SKM-1 treated with dmso at 0.1 percent for 144 hours (cell line): ENCODE results near the gene CST7.

Source experiments
- DNase-seq: peaks from one replicate; lab custom pipeline; 2025; ENCODE audit not compliant: unreplicated experiment; lab: John Stamatoyannopoulos, UW

The CST7 gene

DNA sequence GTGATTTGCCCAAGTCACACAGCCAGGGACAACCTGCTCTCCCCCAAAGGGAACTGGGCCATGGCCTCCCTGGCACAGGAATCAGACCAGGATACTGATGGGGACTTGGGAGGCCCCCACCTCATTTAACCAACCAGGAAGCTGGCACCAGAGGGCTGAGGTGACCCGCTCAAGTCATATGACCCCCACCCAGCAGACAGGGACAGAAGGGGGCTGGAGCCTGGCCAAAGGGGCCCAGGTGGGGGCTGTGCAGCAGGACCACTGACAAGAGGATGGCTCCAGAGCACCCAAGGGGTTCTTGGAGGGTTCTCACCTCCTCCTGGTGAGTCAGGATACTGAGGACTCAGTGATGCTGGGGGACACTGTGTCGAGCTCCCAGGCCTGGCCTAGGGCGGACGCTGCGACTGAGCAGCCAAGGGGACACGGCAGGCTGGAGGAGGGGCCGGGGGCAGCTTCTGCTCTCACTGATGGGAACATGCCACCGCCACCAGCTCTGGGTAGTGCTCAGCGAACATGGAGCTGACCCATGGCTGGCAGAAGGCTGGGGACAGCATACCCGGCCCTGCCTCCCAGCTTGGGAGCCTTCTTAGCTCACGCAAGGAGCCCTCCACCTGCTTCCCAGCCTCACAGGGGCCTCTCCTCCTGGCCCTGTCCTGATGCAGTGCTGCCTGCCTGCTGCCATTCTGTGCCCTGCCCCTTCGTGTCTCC, 1.2 kb downstream of the CST7 start:
- no peak for DNase-seq

GRCh38 chr20:24950836-24951525, 1.9 kb downstream of the CST7 start:
- no peak for DNase-seq

DNA sequence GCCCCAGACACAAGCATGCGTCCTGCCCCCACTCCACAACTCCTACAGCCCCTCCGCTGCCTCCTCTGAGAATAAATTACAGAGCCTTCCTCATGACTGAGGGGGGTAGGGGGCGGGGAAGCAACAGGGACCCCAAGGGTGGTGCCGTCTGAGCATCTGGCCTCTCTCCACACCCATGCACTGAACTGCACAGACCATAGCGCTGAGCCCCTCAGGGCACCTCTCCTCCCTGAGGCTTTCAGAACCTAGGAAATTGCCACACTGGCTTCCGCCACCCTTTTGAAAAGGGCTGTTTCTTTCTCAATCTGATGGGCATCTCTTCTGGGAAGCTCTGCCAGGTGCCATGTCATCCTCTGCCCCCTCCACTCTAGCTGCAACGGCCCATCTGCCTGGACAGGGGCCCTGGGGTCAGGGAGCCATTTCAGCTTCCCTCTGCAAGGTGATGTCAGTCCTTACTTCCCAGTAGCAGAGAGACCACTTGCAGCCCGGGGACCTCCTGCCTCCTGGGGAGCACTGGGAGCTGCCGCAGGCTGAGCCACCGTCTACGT, 2.5 kb downstream of the CST7 start:
- no peak for DNase-seq

GRCh38 chr20:24952376-24953208, 3.5 kb downstream of the CST7 start:
- no peak for DNase-seq

DNA sequence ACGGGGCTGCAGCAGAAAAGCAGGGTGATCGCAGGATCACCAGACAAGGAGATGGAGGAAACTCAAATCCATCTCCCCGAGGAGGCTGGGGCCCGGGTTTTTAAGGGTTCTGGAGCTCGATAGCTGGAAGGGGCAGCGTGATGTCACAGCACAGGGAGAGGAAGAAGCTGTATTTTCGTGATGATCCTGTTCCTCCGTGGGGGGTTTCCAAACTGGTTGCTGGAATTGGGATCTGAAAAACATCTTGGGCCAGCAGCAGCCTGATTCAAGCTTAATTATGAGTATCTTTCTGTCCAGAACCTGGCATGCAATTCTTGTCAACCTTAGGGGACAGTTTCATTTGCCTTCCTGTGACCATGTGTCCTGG, 4.1 kb downstream of the CST7 start:
- DNase-seq, result no peak

DNA sequence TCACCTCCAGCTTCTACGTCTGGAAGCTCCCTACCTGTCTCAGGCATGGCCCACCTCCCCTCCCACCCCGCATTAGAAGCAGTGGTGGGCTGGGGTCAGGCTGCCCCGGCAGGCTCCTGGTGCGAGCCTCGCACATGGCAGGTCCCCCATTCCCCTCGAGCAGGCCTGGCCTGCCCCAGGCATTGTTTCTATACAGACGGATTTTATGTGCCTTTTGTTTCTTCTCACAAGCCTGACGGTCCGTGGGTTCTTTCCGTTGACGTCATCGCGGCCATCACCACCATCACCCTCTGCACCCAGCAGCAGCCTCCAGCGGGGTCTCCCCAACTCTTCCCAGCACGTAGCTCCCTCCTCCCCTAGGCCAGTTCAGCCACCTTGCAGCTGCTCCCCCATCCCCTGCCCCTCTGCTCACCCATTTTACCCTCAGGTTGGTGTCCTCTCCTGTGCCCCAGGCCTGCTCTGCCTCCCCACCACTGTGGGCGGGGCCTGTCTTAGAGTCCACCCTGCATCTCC, 4.6 kb downstream of the CST7 start:
- no peak for DNase-seq

- DNase-seq, result no peak
Measured at GRCh38 chr20:24954151-24954550, 5.1 kb downstream of the CST7 start.

DNA sequence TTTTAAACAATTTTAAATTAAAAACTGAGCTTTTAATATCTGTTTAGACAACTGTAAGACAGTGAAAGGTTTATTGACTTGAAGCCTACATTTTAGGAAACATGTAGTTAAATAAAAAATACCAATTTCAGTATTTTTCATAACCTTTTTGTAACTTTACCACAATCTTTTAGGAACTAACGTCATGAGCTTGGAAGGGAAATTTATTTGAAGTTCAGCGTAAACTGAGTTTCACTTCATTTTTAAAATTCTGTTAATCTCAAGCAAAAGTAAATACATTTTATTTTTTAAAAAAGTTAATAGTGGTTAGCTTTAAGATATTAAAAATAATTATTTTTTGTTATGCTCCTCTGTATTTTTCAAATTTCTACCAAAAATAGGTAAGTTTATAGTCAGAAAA, 5.5 kb downstream of the CST7 start:
- DNase-seq, result no peak

GRCh38 chr20:24955045-24955444, 6.0 kb downstream of the CST7 start:
- no peak for DNase-seq

DNA sequence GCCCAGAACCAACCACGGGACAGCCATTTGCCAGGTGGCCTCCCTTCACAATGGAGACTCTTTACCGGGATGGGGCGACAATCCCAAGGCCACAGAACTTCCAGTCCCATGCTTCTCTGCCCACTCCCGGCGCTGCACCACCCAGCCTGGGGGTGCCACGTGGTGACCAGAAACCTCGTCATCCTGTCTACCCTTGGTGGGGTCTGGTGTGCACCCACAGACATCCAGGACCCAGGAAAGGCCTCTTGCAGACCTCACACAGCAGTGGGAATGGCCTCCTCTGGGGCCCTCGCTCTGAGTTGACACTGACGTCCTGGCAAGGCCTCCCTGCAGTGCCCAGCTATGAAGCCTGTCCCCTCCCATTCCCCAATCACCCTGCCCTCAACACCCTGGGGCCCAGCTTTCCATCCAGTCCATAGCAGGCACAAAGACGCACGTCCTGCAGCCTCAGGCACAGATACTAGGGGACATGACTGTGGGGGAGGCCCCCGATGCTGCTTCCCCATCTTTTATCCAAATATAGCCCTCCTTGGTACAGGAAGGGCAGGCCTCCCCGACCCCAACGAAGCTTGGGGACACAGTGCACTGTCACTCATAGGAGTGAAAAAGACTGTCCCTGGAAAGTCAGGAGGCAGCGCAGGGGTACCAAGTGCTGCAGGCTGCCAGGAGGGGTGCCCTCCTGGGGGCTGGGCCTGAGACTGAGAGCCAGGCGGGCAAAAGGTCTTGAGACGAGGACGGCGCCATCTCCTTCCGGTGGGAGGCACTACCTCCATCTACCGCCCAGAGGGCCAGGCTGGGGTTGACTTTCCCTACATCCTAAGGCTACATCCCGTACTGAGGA, 7.2 kb downstream of the CST7 start:
- no peak for DNase-seq

GRCh38 chr20:24957326-24958016, 8.4 kb downstream of the CST7 start:
- DNase-seq, result no peak

DNA sequence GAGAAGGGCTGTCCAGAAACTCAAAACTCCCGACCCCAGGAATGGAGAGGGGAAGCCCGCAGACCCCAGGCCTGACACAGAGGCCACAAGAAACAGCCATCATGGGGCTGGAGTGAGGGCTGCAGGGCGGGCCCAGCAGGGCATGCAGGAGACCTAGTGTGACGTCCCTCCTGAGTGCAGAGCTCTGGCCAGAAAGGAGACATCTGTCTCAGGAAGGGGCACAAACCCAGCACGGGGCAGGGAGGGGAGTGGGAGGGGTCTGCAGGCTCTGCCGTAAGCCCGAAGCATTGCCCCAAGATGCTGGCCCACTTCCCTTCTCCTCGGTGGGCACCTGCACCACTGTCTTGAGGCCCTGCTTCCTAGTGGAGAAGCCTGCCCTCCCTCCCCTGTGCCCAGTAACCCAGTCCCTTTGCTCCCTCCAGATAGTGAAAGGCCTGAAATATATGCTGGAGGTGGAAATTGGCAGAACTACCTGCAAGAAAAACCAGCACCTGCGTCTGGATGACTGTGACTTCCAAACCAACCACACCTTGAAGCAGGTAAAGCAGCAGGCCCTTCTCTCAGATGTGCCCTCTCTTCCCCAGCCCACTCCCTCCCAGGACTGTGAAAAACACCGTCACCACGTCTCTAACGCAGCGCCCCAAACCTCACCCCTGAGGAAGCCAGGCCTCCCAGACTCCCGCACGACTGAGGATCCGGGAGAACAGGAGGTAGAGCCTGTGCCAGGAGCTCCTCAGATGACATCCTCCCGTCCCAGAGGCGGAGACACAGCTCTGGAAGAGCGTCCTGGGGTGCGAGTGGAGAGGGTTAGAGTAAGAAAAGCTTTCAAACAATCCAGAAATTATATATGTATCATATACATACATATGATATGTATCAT, 9.7 kb downstream of the CST7 start:
- no peak for DNase-seq

DNA sequence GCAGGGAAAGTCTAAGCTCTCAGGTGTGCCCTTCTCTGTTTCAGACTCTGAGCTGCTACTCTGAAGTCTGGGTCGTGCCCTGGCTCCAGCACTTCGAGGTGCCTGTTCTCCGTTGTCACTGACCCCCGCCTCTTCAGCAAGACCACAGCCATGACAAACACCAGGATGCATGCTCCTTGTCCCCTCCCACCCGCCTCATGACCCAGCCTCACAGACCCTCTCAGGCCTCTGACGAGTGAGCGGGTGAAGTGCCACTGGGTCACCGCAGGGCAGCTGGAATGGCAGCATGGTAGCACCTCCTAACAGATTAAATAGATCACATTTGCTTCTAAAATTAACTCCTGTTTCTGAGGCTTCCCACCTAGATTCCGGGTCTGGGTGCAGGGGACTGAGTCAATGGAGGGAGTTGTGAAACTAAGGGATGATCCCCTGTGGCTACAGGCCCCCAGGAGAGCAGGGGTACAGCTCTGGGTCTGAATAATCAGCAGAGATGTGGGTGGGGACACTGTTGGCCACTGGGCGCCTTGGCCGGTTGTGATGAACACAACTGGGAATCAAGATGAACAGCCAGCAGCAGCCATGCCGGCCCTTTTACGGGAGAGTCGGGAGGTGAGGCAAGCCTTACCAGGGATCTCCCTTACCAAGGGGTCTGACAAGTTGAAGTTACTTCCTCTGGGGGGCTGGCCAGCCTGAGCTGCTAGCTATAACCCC, 10.7 kb downstream of the CST7 start:
- DNase-seq, result no peak

- DNase-seq, result no peak
Measured at GRCh38 chr20:24960302-24960801, 11.3 kb downstream of the CST7 start.

DNA sequence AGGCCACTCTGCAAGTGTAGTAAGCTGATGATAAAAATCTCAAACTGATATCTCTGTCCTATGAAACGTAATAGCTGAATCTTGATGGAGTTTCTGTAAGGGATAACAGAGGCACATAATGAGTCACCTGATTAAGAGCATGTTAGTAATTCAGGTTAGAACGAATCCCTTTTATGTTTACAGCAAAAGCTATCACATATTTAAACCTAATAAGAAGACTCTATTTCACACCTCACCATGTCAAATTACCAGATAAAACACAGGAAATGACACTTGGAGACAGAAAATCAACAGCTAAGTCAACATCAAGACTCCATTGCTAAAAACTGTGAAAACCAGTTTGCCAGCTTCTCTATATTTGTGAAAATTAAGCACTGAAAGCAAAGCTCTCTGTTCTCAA, 11.8 kb downstream of the CST7 start:
- no peak for DNase-seq

DNA sequence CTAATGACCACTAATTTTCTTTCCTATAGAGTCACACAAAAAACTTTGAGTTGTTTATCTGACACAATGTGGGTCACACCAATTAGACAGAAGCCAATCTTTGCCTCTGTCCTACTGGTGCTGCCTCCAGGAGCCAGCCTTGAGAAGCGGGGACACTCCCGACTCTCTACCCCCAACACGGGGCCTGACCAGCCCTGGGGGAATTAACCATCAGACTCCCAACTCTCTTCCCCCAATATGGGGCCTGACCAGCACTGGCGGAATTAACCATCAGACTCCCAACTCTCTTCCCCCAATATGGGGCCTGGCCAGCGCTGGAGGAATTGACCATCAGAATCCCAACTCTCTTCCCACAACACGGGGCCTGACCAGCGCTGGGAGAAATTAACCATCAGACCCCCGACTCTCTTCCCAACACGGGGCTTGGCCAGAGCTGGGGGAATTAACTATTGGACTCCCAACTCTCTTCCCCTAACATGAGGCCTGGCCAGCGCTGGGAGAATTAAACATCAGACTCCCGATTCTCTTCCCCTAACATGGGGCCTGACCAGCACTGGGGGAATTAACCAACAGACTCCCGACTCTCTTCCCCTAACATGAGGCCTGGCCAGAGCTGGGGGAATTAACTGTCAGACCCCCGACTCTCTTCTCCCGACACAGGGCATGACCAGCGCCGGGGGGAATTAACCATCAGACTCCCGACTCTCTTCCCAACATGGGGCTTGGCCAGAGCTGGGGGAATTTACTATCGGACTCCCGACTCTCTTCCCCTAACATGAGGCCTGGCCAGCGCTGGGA, 12.5 kb downstream of the CST7 start:
- no peak for DNase-seq

- no peak for DNase-seq
Measured at GRCh38 chr20:24962182-24962492, 13.1 kb downstream of the CST7 start.

DNA sequence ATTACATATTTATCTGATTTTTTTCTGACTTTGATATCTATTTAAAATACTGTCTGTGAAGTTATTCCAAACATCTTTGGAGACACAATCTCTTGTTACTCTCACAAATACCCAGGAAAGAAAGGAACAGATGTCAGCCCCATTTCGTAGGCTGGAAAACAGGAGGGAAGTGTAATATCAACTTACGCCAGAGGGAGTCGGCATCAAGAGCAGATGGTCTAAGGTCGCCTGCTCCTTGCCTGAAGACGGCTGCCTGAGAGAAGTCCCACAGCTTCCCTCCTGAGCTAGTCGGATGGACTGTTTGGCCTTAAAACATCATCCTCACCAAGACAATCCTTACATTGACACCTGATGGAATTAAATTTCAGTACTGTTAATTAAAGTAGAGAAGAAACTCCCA, 13.4 kb downstream of the CST7 start:
- no peak for DNase-seq
